ENCODE measurements around the gene BUD23.
"Not testable (repeated sequence)": the region's sequence is repeated elsewhere in the genome, so short reads cannot be mapped to it uniquely, and the experiment has no call there.

Gene BUD23

DNA sequence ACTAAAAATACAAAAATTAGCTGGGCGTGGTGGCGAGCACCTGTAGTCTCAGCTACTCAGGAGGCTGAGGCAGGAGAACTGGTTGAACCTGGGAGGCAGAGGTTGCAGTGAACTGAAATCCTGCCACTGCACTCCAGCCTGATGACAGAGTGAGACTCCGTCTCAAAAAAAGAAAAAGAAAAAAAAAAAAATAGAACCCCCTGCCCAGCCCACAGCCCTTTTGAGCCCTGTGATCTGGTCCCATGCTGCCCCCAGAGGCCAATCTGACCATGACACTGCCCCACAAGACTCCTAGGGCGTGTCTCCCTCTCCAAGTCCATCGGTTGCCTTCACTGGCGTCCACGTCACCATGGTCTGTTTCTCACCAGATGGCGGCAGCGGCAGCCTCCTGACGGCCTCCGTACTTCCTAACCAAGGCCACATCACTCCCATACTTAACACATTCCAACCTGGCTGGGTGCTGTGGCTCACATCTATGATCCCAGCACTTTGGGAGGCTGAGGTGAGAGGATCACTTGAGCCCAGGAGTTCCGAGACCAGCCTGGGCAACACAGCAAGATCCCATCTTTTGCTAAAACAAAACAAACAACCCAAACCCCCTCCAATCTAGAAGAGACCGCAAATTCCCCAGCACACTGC, 18.1 kb downstream of the BUD23 start:
- DNase-seq, result peak; percentile 56

DNA sequence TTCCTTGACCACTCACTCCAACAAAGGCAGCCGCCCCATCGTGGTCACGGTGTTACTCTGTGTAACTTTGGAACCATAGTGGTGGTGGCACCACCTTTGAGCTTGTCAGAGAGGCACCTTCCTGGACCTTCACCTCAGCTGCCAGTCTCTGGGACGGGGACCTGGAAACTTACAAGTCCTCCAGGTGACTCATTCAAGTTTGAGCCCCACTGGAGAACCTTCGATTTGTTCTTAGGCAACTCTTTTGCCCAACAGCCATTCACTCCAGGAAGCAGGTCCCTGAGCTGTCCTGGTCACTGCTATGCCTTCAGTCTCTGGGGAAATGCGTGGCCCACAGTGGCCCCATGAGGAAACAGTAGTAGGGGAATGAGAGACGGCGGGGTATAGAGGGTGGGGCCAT, 18.8 kb downstream of the BUD23 start:
- no peak for DNase-seq

DNA sequence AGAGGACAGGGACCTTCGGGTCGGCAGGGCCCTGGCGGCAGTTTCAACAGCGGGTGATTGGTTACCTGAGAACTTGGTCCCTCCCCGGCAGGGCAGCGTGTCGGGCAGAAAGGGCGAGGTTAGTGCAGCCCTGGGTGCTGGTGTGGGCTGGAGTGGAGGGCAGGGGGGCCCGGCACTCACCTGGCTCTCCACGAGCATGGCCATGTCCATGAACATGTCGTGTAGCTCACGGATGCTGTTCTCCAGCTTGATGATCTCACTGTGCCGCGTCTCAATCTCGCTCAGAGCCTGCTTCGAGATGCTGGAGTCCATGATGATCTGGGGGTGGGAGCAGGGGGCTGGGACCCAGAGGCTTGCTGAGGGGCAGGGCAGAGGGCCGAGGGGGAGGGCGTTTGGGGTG, 19.3 kb downstream of the BUD23 start:
- no peak for DNase-seq

GRCh38 chr7:73703225-73703624, 19.8 kb downstream of the BUD23 start:
- no peak for DNase-seq

DNA sequence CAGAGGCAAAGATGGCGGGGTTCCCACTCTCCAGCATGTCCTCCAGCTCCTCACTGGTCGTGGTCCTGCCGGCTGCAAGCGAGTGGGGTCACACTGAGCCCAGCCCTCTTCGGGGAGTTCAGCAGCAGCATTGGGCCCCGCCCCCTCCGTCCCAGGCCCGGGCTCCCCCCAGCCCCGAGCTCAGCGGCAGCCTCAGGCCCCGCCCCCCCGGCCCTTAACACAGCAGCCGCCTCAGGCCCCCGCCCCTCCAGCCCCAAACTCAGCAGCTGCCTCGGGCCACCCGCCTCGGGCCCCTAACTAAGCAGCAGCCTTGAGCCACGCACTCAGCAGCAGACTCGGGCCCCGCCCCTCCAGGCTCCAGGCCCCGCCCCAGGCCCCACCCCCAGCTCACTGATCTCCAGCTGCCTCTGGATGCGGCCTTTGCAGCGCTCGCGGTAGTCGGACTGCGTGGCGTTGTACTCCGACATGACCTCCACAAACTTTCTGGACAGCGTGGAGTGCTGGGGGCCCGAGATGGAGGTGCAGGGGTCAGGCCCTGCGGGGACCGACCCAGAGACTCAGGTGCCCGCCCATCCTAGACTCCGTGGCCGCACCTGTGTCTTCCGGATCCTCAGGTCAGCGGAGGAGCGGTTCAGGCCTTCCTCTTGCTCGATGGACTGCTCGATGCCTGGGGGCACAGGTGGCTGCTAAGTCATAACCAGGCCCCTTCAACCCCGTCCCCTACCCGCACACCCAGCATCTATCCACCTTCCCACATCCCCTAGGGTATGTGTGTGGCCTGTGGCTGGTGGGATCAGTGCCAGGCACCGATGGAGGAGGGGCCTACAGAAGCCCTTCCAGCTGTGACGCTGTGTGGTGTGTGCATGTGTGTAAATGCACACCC, 20.6 kb downstream of the BUD23 start:
- peak; percentile 62 for DNase-seq

GRCh38 chr7:73704640-73705550, 21.5 kb downstream of the BUD23 start:
- DNase-seq, result no peak

DNA sequence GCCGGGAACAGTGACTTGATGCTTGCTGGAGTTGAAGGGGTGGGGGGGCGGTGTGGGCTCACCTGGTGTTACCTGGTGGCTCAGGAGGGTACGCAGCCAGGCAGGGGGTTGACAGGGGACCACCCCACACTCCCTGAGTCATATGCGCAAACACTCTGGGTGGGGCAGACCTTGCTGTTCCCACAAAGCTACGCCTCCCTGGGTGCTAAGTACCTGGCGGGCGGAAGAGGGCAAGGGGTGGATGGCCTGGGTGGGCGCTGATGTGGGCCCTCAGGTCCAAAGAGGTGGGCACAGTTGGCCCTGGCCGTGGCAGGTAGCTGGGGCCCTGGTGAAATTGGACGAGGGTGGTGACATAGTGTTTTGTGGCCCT, 22.1 kb downstream of the BUD23 start:
- no peak for DNase-seq

GRCh38 chr7:73706126-73707044, 23.0 kb downstream of the BUD23 start:
- peak; percentile 74 for DNase-seq

DNA sequence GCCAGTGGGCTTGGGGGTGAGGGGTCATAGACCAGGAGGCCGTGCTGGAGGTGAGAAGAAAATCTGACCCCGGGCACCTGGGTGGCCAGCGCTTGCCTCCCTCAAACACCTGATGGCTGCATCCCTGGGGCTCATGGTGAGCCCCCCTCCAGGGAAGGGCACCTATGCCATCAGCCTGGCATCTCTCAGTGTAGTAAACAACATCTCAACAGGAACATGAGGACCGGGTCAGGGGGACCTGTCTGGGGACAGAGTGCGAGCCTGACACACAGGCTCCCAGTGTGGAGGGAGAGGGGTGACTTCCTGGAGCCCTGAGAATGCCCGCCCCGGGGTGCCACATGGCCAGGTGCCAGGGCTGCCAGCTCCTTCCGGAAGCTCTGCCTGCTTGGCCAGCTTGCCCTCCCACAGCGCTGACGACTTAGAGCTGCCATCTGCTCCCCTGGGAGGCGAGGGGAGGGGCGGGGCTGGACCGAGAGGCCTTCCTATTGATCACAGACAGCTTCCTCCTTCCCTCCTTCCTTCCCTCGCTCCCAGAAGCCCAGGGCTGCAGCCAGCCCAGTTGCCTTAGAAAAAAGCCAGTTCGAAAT, 23.7 kb downstream of the BUD23 start:
- DNase-seq, result no peak

DNA sequence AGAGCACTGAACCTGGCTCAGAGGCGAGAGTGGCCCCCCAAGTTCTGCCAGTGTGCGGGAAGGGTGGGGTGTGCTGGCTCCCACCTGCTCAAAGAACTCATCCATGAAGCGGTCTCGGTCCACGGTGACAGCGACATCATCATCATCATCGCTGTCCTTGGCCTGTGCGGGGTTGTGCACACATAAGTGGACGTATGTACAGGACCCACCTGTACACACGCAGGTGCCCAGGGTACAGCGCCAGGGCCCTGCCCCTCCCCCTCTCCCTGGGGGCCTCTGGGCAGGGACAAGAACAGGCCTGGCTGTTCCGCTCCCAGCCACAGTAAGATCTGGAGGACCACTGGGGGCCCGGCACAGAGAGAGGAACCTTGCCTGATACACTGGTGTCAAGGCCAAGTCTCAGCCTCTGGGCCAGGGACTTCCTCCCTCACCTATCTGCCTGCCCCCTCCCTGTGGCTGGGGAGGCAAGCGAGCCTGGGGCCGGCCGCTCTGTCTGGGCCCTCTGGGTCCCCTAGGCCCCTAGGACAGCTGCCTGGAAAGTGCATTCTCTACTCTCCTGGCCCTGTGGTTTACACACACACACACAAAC, 25.7 kb downstream of the BUD23 start:
- no peak for DNase-seq

DNA sequence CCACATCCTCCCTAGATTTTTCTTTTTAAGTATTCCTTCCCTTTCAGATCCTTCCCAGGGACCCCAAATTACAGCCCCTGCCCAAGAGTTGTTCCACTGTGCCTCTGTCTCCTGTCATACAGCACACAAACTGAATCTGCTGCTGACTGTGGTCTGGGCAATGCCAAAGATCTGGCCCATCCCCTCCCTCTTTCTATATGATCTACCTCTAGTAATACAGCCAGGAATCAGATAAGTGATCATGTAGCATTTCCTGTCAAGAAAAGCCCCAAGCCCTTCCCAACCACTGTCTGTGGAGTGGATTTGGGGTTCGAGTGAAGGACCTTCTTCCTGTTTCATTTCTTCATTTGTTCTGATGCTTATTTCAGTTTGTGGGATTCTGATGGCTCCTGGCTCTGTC, 29.4 kb downstream of the BUD23 start:
- DNase-seq, result no peak

DNA sequence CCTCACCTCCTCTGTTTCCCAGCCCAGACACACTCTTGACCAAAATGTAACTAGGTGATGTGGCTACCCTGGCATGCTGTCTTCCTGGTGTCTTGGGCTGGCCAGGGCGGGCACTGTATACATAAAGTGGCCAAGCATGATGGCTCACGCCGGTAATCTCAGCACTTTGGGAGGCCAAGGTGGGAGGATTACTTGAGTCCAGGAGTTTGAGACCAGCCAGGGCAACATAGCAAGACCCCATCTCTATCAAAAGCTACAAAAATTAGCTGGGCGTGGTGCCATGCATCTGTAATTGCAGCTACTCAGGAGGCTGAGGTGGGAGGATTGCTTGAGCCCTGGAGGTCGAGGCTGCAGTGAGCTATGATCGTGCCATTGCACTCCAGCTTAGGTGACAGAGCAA, 29.9 kb downstream of the BUD23 start:
- DNase-seq, result not testable (repeated sequence)

DNA sequence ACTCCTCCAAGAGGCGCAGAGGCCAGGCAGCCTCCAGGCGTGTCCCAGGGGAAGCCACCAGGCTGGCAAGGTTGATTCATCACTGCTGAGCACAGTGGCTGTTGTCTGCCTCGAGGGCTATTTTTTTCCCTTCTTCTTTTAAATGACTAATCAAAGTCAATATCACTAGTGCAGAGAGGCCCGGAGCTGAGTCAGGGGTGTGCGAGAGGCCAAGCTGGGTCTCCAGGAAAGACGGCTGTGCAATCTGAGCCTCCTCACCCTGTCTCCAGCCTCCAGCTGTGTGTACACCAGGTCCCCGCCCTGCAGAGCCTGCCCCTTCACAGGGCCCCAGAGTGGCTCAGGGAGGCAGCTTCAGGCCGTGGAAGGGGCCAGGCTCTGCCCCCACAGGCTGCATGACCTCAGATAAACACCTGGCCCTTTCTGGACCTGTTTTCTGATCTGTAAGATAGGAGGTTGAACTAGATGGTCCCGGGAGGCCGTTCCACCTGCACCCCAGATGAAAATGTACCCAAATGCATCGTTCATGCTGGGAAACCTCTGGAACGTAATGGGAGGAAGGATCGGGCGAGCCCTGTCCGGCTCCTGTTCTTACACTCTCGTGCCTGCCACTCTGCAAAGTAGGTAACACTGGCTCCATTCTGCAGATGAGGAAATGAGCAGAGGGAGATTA, 32.4 kb downstream of the BUD23 start:
- DNase-seq, result peak; percentile 88

DNA sequence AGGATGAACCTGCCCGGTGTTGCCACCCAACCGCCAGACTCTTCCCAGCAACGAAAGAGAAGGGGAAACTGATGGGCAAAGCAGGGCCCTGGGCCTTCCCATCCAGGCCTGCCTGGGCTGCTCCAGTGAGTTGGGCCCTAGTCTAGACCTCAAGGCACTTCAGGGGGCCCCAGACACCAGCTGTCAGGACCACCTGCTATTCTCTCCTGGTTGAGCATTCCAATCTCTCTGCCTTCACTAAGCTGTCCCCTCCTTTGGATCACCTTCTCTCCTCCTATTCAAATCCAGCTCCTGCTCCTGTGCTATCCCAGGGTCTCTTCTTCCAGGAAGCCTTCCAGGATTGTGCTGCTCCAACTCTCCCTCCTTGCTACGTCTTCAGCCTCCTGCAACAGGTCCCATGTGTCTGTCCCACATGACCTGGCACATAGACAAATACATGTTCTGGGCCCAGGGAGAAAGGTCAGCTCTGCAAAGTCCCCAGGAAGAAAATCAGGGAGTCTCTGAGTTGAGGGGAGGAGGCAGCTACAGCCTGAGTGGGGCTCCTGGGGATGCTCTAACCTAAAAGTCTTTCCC, 33.0 kb downstream of the BUD23 start:
- DNase-seq, result no peak

GRCh38 chr7:73717025-73717807, 33.8 kb downstream of the BUD23 start:
- no peak for DNase-seq

GRCh38 chr7:73717991-73718405, 34.6 kb downstream of the BUD23 start:
- peak; percentile 87 for DNase-seq

DNA sequence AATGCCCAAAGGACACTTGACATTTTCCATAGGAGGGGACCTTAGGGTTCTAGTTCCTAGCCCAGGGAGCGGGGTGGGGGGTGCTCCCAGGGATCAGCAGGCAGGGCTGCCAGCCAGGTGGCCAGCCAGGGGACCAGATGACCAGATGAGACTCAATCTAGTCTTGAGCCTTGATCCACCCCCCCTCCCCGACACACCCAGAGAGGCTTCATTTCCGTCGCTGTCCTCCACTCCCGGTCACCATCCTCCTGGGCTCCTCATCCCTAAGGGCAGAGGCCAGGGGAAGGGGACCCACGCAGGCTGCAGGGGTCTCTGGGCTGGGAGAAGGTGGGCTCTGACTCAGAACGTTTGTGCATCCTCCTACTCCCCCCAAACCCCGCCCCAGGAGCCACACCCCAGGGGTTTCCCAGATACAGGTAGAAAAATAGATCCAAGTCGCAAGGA, 35.1 kb downstream of the BUD23 start:
- peak; percentile 47 for DNase-seq

DNA sequence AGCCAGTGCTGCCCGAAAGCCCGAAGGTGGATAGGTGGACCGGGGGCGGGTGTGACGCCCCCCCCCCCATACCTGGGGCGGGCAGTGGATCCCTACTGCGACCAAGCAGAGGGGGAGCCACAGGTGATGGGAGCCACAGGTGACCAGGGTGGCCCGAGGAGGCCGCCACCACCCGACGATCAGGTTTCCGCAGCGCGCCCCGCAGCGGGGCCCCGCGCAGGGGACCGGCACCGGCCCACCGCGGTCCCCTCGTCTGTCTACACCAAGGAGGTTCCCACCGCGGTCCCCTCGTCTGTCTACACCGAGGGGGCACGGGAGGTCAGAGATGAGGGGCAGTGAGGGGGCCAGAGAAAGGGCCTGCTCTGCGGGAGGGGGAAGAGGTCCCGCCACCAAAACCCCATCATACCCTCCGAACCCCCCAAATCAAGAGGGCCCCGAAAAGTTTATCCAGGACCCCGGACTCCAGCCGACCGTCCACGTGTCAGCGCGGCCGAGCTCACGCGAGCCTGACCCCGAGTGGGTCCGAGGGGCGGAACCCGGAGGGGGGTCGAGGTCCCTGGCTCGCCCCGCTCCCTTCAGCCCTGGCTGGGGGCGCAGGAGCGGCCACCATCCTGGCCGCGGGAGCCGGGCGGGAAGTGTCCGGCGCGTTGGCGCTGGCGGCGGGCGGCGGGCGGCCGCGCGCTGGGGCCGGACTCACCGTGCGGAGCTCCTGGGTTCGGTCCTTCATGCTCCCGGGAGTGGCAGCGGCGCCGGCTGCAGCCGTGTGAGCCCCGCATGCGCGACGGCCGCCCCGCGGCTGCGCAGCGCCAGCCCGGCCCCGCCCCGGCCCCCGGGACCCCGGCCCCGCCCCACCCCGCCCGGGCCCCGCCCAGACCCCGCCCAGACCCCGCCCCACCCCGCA, 35.8 kb downstream of the BUD23 start, which contains the start of gene STX1A:
Gene STX1A, minus strand, starts transcription at position 765 of the 901 bp plus-strand sequence. Its CDS starts 38 bp downstream, at position 727.
- peak; percentile 77 for DNase-seq
